PFSK-1 (cell line): Measurements from ENCODE around the gene GPR15LG. TPM values are rescaled to one million over a fixed set of nuclear protein-coding genes. Genes with fewer than 3 reads are reported as not detected.

Experiments used
- FOXP2 ChIP-seq: optimal IDR thresholded peaks from 2 replicates; pipeline ENCODE3; 2011; ENCODE audit warnings: borderline replicate concordance, control low read depth, inconsistent platforms; ENCODE audit not compliant: insufficient read depth; ENCODE audit errors: extremely low read length, extremely low read depth
- POLR2AphosphoS5 ChIP-seq: IDR thresholded peaks from 2 replicates; pipeline ENCODE4 v1.6.1; 2012; ENCODE audit warnings: low read depth, mild to moderate bottlenecking, control low read depth, low read length, moderate library complexity
- SIN3A ChIP-seq: IDR thresholded peaks from 2 replicates; pipeline ENCODE4 v1.6.1; 2012; ENCODE audit warnings: mild to moderate bottlenecking, low read length, moderate library complexity, borderline replicate concordance; ENCODE audit not compliant: insufficient read depth
- TAF1 ChIP-seq: IDR thresholded peaks from 2 replicates; pipeline ENCODE4 v1.6.1; 2012; ENCODE audit warnings: low read length, control low read depth, borderline replicate concordance; ENCODE audit not compliant: insufficient read depth
- polyA plus RNA-seq: library from polyadenylated mRNA; unstranded; fragments of >200 nt; gene quantifications from one replicate; pipeline ENCODE4 v1.2.1, GENCODE V29; 2012; ENCODE audit warnings: low read depth, missing spikeins; ENCODE audit not compliant: insufficient read length
- TF ChIP-seq, protein P1 (sequence below), 2 experiments: IDR thresholded peaks; 2 replicates each; pipeline versions ENCODE4 v1.6.1 to v1.8.0; 2011 to 2012; ENCODE audit warnings: low read depth in 2 of 2, low read length in 2 of 2, control low read depth in 1 of 2, inconsistent platforms in 1 of 2, mild to moderate bottlenecking in 1 of 2, moderate library complexity in 1 of 2; ENCODE audit not compliant: insufficient read depth in 1 of 2

The GPR15LG gene
- not detected for polyA plus RNA-seq

DNA sequence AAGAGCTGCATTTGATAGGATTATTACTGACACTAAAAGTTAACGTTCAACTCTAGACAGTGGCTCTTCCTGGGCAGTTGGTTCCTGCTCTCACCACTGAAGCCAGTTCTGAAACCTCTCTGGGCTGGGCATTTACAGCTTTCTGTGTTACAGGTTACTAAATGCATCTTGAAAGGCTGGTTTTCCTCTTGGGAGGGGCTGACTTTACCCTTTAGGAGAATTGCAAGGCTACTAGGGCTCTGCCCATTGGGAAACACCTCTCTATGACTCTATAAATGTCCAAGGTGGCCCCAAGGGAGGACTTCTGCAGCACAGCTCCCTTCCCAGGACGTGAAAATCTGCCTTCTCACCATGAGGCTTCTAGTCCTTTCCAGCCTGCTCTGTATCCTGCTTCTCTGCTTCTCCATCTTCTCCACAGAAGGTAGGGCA, at the start of gene GPR15LG:
Gene GPR15LG, plus strand, starts transcription at position 301 of the 429 bp plus-strand sequence. Its CDS starts 51 bp downstream, at position 352.
- TF ChIP-seq FOXP2: no peak
- TF ChIP-seq TAF1: no peak
- TF ChIP-seq, protein P1, sequence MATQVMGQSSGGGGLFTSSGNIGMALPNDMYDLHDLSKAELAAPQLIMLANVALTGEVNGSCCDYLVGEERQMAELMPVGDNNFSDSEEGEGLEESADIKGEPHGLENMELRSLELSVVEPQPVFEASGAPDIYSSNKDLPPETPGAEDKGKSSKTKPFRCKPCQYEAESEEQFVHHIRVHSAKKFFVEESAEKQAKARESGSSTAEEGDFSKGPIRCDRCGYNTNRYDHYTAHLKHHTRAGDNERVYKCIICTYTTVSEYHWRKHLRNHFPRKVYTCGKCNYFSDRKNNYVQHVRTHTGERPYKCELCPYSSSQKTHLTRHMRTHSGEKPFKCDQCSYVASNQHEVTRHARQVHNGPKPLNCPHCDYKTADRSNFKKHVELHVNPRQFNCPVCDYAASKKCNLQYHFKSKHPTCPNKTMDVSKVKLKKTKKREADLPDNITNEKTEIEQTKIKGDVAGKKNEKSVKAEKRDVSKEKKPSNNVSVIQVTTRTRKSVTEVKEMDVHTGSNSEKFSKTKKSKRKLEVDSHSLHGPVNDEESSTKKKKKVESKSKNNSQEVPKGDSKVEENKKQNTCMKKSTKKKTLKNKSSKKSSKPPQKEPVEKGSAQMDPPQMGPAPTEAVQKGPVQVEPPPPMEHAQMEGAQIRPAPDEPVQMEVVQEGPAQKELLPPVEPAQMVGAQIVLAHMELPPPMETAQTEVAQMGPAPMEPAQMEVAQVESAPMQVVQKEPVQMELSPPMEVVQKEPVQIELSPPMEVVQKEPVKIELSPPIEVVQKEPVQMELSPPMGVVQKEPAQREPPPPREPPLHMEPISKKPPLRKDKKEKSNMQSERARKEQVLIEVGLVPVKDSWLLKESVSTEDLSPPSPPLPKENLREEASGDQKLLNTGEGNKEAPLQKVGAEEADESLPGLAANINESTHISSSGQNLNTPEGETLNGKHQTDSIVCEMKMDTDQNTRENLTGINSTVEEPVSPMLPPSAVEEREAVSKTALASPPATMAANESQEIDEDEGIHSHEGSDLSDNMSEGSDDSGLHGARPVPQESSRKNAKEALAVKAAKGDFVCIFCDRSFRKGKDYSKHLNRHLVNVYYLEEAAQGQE (IDR thresholded peaks at IDR 0.05; ENCODE audit: insufficient read depth in 1 of 2, low read depth in 2 of 2, low read length in 2 of 2): no peak
- TF ChIP-seq POLR2AphosphoS5: no peak
- no peak for TF ChIP-seq SIN3A

DNA sequence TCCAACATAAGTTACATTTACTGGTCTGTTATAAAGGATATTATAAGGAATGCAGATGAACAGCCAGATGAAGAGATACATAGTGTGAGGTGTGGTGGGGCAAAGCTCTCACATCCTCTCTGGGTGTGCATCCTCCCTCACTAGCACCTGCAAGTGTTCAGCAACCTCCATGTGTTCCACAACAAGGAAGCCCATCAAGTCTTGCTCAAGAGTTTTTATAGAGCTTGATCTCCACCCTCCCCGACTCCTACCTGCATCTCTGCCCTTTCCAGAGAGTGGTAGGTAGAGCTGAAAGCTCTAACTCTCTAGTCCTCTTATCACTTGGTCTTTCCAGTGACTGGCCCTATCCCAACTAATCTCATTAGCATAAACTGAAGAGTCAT, 46.8 kb upstream of the GPR15LG start:
- no peak for TF ChIP-seq TAF1
- TF ChIP-seq, protein P1 (IDR thresholded peaks at IDR 0.05; ENCODE audit: insufficient read depth in 1 of 2, low read depth in 2 of 2, low read length in 2 of 2): no peak

DNA sequence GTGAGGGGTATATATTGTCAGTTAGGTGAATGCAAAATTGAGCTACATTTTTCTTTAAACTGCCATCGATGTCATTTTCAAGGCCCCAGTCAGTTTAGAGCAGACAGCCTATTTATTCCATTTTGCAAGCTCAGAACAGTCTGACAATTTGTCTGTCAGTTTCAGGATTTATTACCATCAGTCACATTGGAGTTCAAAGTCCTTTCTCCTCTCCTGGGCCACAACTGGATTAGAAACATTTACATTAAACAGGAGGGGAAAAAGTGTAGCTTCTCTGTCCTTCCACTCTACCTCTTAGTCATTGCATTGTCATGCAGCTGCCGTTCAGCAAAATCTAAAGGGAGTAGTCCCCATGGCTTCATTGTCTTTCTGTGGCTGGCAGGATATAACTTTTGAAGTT, 37.8 kb upstream of the GPR15LG start:
- no peak for TF ChIP-seq TAF1
- TF ChIP-seq, protein P1 (IDR thresholded peaks at IDR 0.05; ENCODE audit: insufficient read depth in 1 of 2, low read depth in 2 of 2, low read length in 2 of 2): no peak
- TF ChIP-seq SIN3A: no peak

DNA sequence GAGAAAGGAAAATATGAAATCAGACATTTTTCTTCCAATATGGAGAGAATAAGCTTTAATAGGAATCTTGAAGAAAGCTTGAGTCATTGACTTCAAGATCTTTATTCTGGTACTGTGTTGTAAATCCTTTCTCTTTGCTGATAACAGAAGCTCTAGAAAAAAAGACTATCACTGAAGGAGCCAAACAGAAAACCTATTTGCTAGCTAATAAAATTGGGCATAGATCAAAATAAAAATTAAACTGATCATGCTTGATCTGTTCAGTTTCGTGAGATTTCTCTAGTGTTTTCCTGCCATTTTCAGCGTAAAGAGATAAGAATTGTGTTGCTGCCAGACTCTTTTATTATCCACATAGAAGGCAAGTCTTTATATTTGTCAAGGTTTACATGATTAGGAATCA, 35.8 kb upstream of the GPR15LG start:
- TF ChIP-seq SIN3A (no peak), POLR2AphosphoS5 (no peak), TAF1 (no peak), FOXP2 (no peak)
- TF ChIP-seq, protein P1 (IDR thresholded peaks at IDR 0.05; ENCODE audit: insufficient read depth in 1 of 2, low read depth in 2 of 2, low read length in 2 of 2): no peak

DNA sequence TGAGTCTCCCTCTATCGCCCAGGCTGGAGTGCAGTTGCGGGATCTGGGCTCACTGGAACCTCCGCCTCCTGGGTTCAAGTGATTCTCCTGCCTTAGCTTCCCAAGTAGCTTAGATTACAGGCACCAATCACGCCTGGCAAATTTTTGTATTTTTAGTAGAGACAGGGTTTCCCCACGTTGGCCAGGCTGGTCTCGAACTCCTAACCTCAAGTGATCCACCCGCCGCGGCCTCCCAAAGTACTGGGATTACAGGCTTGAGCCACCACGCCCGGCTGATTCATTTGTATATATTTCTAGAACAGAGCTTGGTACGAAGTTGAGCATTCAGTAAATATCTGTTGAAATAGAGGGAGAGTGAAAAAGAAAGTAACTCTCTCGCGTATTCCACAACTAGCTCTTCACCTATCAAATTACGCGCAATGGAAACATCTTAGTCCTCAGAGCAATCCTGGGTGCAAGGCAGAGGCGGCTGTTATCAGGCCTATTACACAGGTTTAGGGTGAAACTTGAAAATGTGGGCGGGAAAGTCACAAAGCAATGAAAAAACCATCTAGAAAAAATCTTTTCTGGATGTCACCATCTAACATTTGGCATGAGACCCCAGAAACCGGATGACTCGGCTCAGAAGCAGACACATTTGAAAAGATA, 35.0 kb upstream of the GPR15LG start:
- TF ChIP-seq SIN3A (no peak), POLR2AphosphoS5 (no peak), TAF1 (no peak; the same call in 1 of the 2 replicates), FOXP2 (no peak)
- TF ChIP-seq, protein P1 (IDR thresholded peaks at IDR 0.05; ENCODE audit: insufficient read depth in 1 of 2, low read depth in 2 of 2, low read length in 2 of 2): no peak
